H1 (cell line): ENCODE data around the gene RAET1E. TPM values are rescaled to one million over a fixed set of nuclear protein-coding genes. Genes with fewer than 3 reads are reported as not detected.
A peak's percentile ranks its signal among the peaks of the same experiment; 100 is the strongest.

Source experiments
- GABPA ChIP-seq: IDR thresholded peaks from 2 replicates; pipeline ENCODE4 v1.6.1; 2011; ENCODE audit warnings: mild to moderate bottlenecking, low read length, moderate library complexity, borderline replicate concordance; ENCODE audit not compliant: insufficient read depth
- KDM4A ChIP-seq: IDR thresholded peaks from one replicate; pipeline ENCODE4 v1.7.1; 2012; ENCODE audit warnings: low read depth, mild to moderate bottlenecking, moderate library complexity, low read length, inconsistent platforms; ENCODE audit not compliant: severe bottlenecking
- RXRA ChIP-seq: IDR thresholded peaks from 2 replicates; pipeline ENCODE4 v1.6.1; 2011; ENCODE audit warnings: low read depth, mild to moderate bottlenecking, low read length, moderate library complexity; ENCODE audit not compliant: insufficient read depth
- TEAD4 ChIP-seq: IDR thresholded peaks from 2 replicates; pipeline ENCODE4 v1.6.1; 2012; ENCODE audit warnings: low read depth, low read length, inconsistent platforms, mixed read lengths
- YY1 ChIP-seq: IDR thresholded peaks from 2 replicates; pipeline ENCODE4 v1.6.1; 2011; ENCODE audit warnings: low read depth, mild to moderate bottlenecking, low read length
- ZNF274 ChIP-seq: IDR thresholded peaks from 2 replicates; pipeline ENCODE4 v1.7.0; 2012; ENCODE audit warnings: low read length, borderline replicate concordance; ENCODE audit errors: extremely low read depth
- polyA plus RNA-seq, 7 experiments: library from polyadenylated mRNA; depleted of rRNA in 3 of 7; stranded (reverse) in 5 of 7; unstranded in 2 of 7; fragments of >200 nt in 5 of 7; fragments of 200-250 nt in 2 of 7; gene quantifications; 1 replicate in 5 of 7; 2 replicates in 1 of 7; 4 replicates in 1 of 7; pipeline versions ENCODE4 v1.2.1 to v1.2.3, GENCODE V29; 2011 to 2013; ENCODE audit warnings: missing spikeins in 2 of 7, mixed read lengths in 2 of 7
- total RNA-seq: library from RNA; stranded (reverse); fragmentation: NEBNext Ultra II Directional; extraction: Animal tissue kit (Norgen Biotek cat#: 25700); gene quantifications from 2 replicates; pipeline ENCODE4 v1.2.1, GENCODE V29; 2021
- TF ChIP-seq, protein P1 (sequence below), 3 experiments: IDR thresholded peaks; 1 replicate in 2 of 3; 2 replicates in 1 of 3; pipeline versions ENCODE4 v1.5.1 to v1.6.1; 2011; ENCODE audit warnings: low read length in 3 of 3, mild to moderate bottlenecking in 3 of 3, inconsistent platforms in 2 of 3, low read depth in 1 of 3, moderate library complexity in 1 of 3; ENCODE audit not compliant: insufficient read depth in 1 of 3; ENCODE audit errors: control extremely low read depth in 1 of 3

RAET1E gene
- total and polyA plus RNA-seq, 2 of the 8 experiments (the other 6 are each of a cell fraction or from before 2014, with no cell fraction given) = not detected

DNA sequence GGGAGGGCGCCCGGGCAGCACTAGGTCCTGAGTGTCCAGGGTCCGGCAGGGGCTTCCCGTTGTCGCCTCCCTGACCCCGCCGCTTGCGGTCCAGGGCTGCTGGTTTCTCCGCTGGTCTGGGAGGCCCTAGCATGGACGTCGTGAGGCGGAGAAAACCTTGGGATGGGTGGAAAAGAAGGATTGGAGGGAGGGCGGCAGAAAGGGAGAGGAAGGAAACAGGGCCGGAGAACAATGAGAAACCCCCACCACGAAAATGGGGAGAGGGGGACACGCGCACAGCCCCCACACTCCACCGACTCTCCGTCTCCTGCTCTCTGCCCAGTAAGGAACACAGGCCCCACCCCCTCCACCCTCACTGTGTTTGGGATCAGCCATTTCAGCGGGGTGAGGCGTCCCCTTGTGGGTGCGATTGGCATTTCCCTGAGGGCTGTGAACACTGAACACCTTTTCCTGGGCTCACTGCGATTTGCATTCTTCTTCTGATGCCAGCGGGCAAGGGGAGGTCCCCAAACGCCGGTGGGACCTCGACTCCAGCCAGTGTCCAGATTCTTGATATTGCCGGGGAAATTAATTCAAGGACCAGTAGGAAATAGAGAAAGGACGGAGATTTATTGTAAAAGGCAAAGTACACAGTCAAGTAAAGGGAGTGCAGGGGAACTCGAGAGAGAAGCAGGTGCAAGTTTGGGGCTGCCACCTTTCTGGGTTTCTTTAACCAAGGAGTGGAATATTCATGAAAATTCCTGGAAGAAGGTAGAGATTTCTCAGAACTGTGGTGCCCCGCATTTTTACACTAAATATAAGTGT, 28.3 kb upstream of the RAET1E start (continued):
- peak; percentile 59; the same call in 1 of the 2 replicates for TF ChIP-seq YY1
- peak; percentile 48 for TF ChIP-seq KDM4A
- no peak for TF ChIP-seq RXRA
- TF ChIP-seq TEAD4 = peak; percentile 50; the same call in 1 of the 2 replicates
- TF ChIP-seq ZNF274 = no peak
- TF ChIP-seq, protein P1, sequence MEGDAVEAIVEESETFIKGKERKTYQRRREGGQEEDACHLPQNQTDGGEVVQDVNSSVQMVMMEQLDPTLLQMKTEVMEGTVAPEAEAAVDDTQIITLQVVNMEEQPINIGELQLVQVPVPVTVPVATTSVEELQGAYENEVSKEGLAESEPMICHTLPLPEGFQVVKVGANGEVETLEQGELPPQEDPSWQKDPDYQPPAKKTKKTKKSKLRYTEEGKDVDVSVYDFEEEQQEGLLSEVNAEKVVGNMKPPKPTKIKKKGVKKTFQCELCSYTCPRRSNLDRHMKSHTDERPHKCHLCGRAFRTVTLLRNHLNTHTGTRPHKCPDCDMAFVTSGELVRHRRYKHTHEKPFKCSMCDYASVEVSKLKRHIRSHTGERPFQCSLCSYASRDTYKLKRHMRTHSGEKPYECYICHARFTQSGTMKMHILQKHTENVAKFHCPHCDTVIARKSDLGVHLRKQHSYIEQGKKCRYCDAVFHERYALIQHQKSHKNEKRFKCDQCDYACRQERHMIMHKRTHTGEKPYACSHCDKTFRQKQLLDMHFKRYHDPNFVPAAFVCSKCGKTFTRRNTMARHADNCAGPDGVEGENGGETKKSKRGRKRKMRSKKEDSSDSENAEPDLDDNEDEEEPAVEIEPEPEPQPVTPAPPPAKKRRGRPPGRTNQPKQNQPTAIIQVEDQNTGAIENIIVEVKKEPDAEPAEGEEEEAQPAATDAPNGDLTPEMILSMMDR (IDR thresholded peaks at IDR 0.05; ENCODE audit: control extremely low read depth in 1 of 3, insufficient read depth in 1 of 3, low read depth in 1 of 3, low read length in 3 of 3) = peak; percentile 86 to 92 (median 91)
- TF ChIP-seq GABPA = 0 out of 2 replicates have a peak, but pooled peaks have one; percentile 33
